Measurements from ENCODE around the gene ST6GALNAC1. TPM values are rescaled to one million over a fixed set of nuclear protein-coding genes. Genes with fewer than 3 reads are reported as not detected.

ST6GALNAC1 gene
- total RNA-seq, 2 experiments from 2014 or later, result 1.8 to 2.5 TPM

- no peaks in the 10 kb centered on the region for H3K9me3 Mint-ChIP-seq
- H3K4me1 Mint-ChIP-seq (ENCODE audit: low read depth), result peaks cover 5% of the 10 kb centered on the region
- no peaks in the 10 kb centered on the region for H3K27me3 ChIP-seq (ENCODE audit: control insufficient read depth in 1 of 2, insufficient read depth in 2 of 2, low read length in 2 of 2)
- ChIA-PET CTCF (interaction anchor here (1.9 kb wide), 1 partner anchor 103 kb away, joined by 5 read pairs; no protein-coding TSS in a partner anchor), POLR2A (no interaction called here)
- TF ChIP-seq CTCF (IDR thresholded peaks at IDR 0.05), result no peak
- no peak overlapping the region for H3K27ac ChIP-seq (ENCODE audit: low read depth in 1 of 2, low read length in 2 of 2)
- peaks cover 10% of the 10 kb centered on the region for H3K27me3 Mint-ChIP-seq
- H3K36me3 Mint-ChIP-seq (ENCODE audit: low read depth), result no peaks in the 10 kb centered on the region
- H3K9me3 ChIP-seq (ENCODE audit: control insufficient read depth in 1 of 2, insufficient read depth in 1 of 2, low read length in 2 of 2), result no peaks in the 10 kb centered on the region
- H3K27ac Mint-ChIP-seq, result no peak overlapping the region
- no peak overlapping the region for H3K4me3 Mint-ChIP-seq
- ATAC-seq (ENCODE audit: poor library complexity), result no peak
- H3K4me3 ChIP-seq (ENCODE audit: low read length), result no peak overlapping the region
- peaks cover 8% of the 10 kb centered on the region for H3K36me3 ChIP-seq (ENCODE audit: insufficient read depth, low read length)
- intact Hi-C loops (cut with DNase I, micrococcal nuclease), result loop anchor here in 1 of 2 experiments (10.0 kb wide), 1 partner anchor 52 kb away; no protein-coding TSS in a partner anchor
- DNase-seq, result no peak
- peaks cover 5% of the 10 kb centered on the region for H3K4me1 ChIP-seq (ENCODE audit: insufficient read depth, low read length)
Observed at GRCh38 chr17:76626442-76626841, 17.1 kb downstream of the ST6GALNAC1 start.

GRCh38 chr17:76625496-76625895, 18.1 kb downstream of the ST6GALNAC1 start:
- Mint-ChIP-seq H3K4me3 (no peak overlapping the region), H3K9me3 (no peaks in the 10 kb centered on the region), H3K36me3 (ENCODE audit: low read depth) (no peaks in the 10 kb centered on the region), H3K27me3 (peaks cover 10% of the 10 kb centered on the region), H3K4me1 (ENCODE audit: low read depth) (peaks cover 5% of the 10 kb centered on the region), H3K27ac (no peak overlapping the region)
- H3K9me3 ChIP-seq (ENCODE audit: control insufficient read depth in 1 of 2, insufficient read depth in 1 of 2, low read length in 2 of 2), result no peaks in the 10 kb centered on the region
- ChIA-PET CTCF (interaction anchor here (1.0 to 5.1 kb wide), 5 partner anchors 38 to 103 kb away, joined by 3 to 60 read pairs (median 21); no protein-coding TSS in a partner anchor), POLR2A (interaction anchor here (2.0 kb wide), 1 partner anchor 68 kb away, joined by 10 read pairs; no protein-coding TSS in a partner anchor)
- H3K27ac ChIP-seq (ENCODE audit: low read depth in 1 of 2, low read length in 2 of 2), result no peak overlapping the region
- TF ChIP-seq CTCF (IDR thresholded peaks at IDR 0.05), result no peak
- no peak overlapping the region for H3K4me3 ChIP-seq (ENCODE audit: low read length)
- H3K27me3 ChIP-seq (ENCODE audit: control insufficient read depth in 1 of 2, insufficient read depth in 2 of 2, low read length in 2 of 2), result no peaks in the 10 kb centered on the region
- H3K36me3 ChIP-seq (ENCODE audit: insufficient read depth, low read length), result peaks cover 8% of the 10 kb centered on the region
- DNase-seq, result no peak
- intact Hi-C loops (cut with DNase I, micrococcal nuclease), result loop anchor here in 1 of 2 experiments (10.0 kb wide), 1 partner anchor 51 kb away; no protein-coding TSS in a partner anchor
- ATAC-seq (ENCODE audit: poor library complexity), result no peak
- peaks cover 5% of the 10 kb centered on the region for H3K4me1 ChIP-seq (ENCODE audit: insufficient read depth, low read length)

- no peak overlapping the region for H3K4me3 Mint-ChIP-seq
- DNase-seq, result peak; percentile 59 to 87 (median 74)
- peaks cover 5% of the 10 kb centered on the region for H3K4me1 Mint-ChIP-seq (ENCODE audit: low read depth)
Observed at GRCh38 chr17:76623271-76624146, 20.0 kb downstream of the ST6GALNAC1 start.

More at GRCh38 chr17:76623271-76624146, 20.0 kb downstream of the ST6GALNAC1 start:
- peaks cover 5% of the 10 kb centered on the region for H3K4me1 ChIP-seq (ENCODE audit: insufficient read depth, low read length)
- no peak overlapping the region for H3K4me3 ChIP-seq (ENCODE audit: low read length)
- Mint-ChIP-seq H3K36me3 (ENCODE audit: low read depth) (no peaks in the 10 kb centered on the region), H3K27ac (no peak overlapping the region), H3K27me3 (peaks cover 10% of the 10 kb centered on the region), H3K9me3 (no peaks in the 10 kb centered on the region)
- POLR2A ChIA-PET, result interaction anchor here (0.6 to 2.0 kb wide), 7 partner anchors 22 to 616 kb away, joined by 3 to 11 read pairs (median 6); no protein-coding TSS in a partner anchor
- no peaks in the 10 kb centered on the region for H3K9me3 ChIP-seq (ENCODE audit: control insufficient read depth in 1 of 2, insufficient read depth in 1 of 2, low read length in 2 of 2)
- CTCF ChIA-PET, result interaction anchor here (0.5 to 5.1 kb wide), 32 partner anchors 11 to 344 kb away, joined by 3 to 60 read pairs (median 4); partner anchors contain the start of genes AANAT, RHBDF2 and ST6GALNAC2
- intact Hi-C loops (cut with DNase I, micrococcal nuclease), result loop anchor here (1.0 to 10.0 kb wide), 6 partner anchors 49 to 157 kb away; no protein-coding TSS in a partner anchor
- H3K27me3 ChIP-seq (ENCODE audit: control insufficient read depth in 1 of 2, insufficient read depth in 2 of 2, low read length in 2 of 2), result no peaks in the 10 kb centered on the region
- TF ChIP-seq CTCF (IDR thresholded peaks at IDR 0.05), result peak; percentile 94
- no peak overlapping the region for H3K27ac ChIP-seq (ENCODE audit: low read depth in 1 of 2, low read length in 2 of 2)
- peak; percentile 99 for ATAC-seq (ENCODE audit: poor library complexity)
- H3K36me3 ChIP-seq (ENCODE audit: insufficient read depth, low read length), result peaks cover 8% of the 10 kb centered on the region

Data from CD4-positive, alpha-beta T cell (primary cell).